ENCODE data around the gene ACOXL. TPM values are rescaled to one million over a fixed set of nuclear protein-coding genes. Genes with fewer than 3 reads are reported as not detected.

ACOXL gene
- total RNA-seq, 2 experiments from 2014 or later: not detected

- peaks cover 35% of the 10 kb centered on the region for H3K27me3 Mint-ChIP-seq
- H3K36me3 Mint-ChIP-seq: no peaks in the 10 kb centered on the region
- peaks cover 18% of the 10 kb centered on the region for H3K4me1 Mint-ChIP-seq
- DNase-seq: no peak
- no peaks in the 10 kb centered on the region for H3K9me3 Mint-ChIP-seq
- H3K4me3 Mint-ChIP-seq: no peak overlapping the region
- no peak overlapping the region for H3K27ac Mint-ChIP-seq
These were observed 78.0 kb downstream of the ACOXL start for GRCh38 chr2:110810404-110810803.

GRCh38 chr2:110812726-110813645 lies 80.6 kb downstream of the ACOXL start:
- DNase-seq: no peak
- Mint-ChIP-seq H3K27me3 (peaks cover 16% of the 10 kb centered on the region), H3K36me3 (no peaks in the 10 kb centered on the region), H3K4me1 (peaks cover 16% of the 10 kb centered on the region), H3K27ac (no peak overlapping the region), H3K9me3 (no peaks in the 10 kb centered on the region), H3K4me3 (no peak overlapping the region)

GRCh38 chr2:110813896-110814295 lies 81.5 kb downstream of the ACOXL start:
- Mint-ChIP-seq H3K4me3 (no peak overlapping the region), H3K36me3 (no peaks in the 10 kb centered on the region), H3K27ac (no peak overlapping the region), H3K9me3 (no peaks in the 10 kb centered on the region), H3K27me3 (peaks cover 12% of the 10 kb centered on the region), H3K4me1 (peaks cover 17% of the 10 kb centered on the region)
- DNase-seq: no peak

- H3K27ac Mint-ChIP-seq: no peak overlapping the region
- no peaks in the 10 kb centered on the region for H3K36me3 Mint-ChIP-seq
- DNase-seq: no peak
- peaks cover 26% of the 10 kb centered on the region for H3K4me1 Mint-ChIP-seq
- H3K9me3 Mint-ChIP-seq: no peaks in the 10 kb centered on the region
- H3K4me3 Mint-ChIP-seq: no peak overlapping the region
- peaks cover 4% of the 10 kb centered on the region for H3K27me3 Mint-ChIP-seq
These were observed 83.6 kb downstream of the ACOXL start for GRCh38 chr2:110815938-110816337.

- H3K4me3 Mint-ChIP-seq: no peak overlapping the region
- H3K9me3 Mint-ChIP-seq: no peaks in the 10 kb centered on the region
- no peaks in the 10 kb centered on the region for H3K36me3 Mint-ChIP-seq
- no peak for DNase-seq
- peaks cover 25% of the 10 kb centered on the region for H3K4me1 Mint-ChIP-seq
- H3K27ac Mint-ChIP-seq: no peak overlapping the region
- H3K27me3 Mint-ChIP-seq: peaks cover 7% of the 10 kb centered on the region
These were observed 84.3 kb downstream of the ACOXL start for GRCh38 chr2:110816404-110817365.

GRCh38 chr2:110818767-110819481 lies 86.6 kb downstream of the ACOXL start:
- Mint-ChIP-seq H3K27ac (no peak overlapping the region), H3K36me3 (no peaks in the 10 kb centered on the region), H3K4me3 (no peak overlapping the region), H3K9me3 (no peaks in the 10 kb centered on the region), H3K27me3 (peaks cover 7% of the 10 kb centered on the region), H3K4me1 (peaks cover 9% of the 10 kb centered on the region)
- DNase-seq: no peak

- Mint-ChIP-seq H3K9me3 (peaks cover 5% of the 10 kb centered on the region), H3K36me3 (peaks cover 4% of the 10 kb centered on the region), H3K4me3 (no peak overlapping the region), H3K27me3 (peaks cover 7% of the 10 kb centered on the region), H3K27ac (no peak overlapping the region), H3K4me1 (peaks cover 9% of the 10 kb centered on the region)
- no peak for DNase-seq
These were observed 87.3 kb downstream of the ACOXL start for GRCh38 chr2:110819711-110820110.

GRCh38 chr2:110820128-110820527 lies 87.8 kb downstream of the ACOXL start:
- H3K27ac Mint-ChIP-seq: no peak overlapping the region
- no peak for DNase-seq
- peaks cover 4% of the 10 kb centered on the region for H3K36me3 Mint-ChIP-seq
- peaks cover 9% of the 10 kb centered on the region for H3K9me3 Mint-ChIP-seq
- H3K27me3 Mint-ChIP-seq: peaks cover 7% of the 10 kb centered on the region
- peaks cover 9% of the 10 kb centered on the region for H3K4me1 Mint-ChIP-seq
- no peak overlapping the region for H3K4me3 Mint-ChIP-seq

- Mint-ChIP-seq H3K27ac (no peak overlapping the region), H3K36me3 (peaks cover 6% of the 10 kb centered on the region), H3K4me3 (no peak overlapping the region), H3K27me3 (peaks cover 7% of the 10 kb centered on the region), H3K9me3 (peaks cover 12% of the 10 kb centered on the region), H3K4me1 (peaks cover 18% of the 10 kb centered on the region)
- DNase-seq: no peak
These were observed 90.8 kb downstream of the ACOXL start for GRCh38 chr2:110823165-110823564.

- Mint-ChIP-seq H3K27me3 (no peaks in the 10 kb centered on the region), H3K4me1 (peaks cover 10% of the 10 kb centered on the region), H3K36me3 (peaks cover 6% of the 10 kb centered on the region), H3K4me3 (no peak overlapping the region), H3K27ac (no peak overlapping the region), H3K9me3 (peaks cover 12% of the 10 kb centered on the region)
- DNase-seq: no peak
These were observed 95.1 kb downstream of the ACOXL start for GRCh38 chr2:110827511-110827910.

- DNase-seq: no peak
- Mint-ChIP-seq H3K9me3 (peaks cover 12% of the 10 kb centered on the region), H3K27me3 (no peaks in the 10 kb centered on the region), H3K27ac (no peak overlapping the region), H3K4me3 (no peak overlapping the region), H3K36me3 (peaks cover 6% of the 10 kb centered on the region), H3K4me1 (peaks cover 17% of the 10 kb centered on the region)
These were observed 96.0 kb downstream of the ACOXL start for GRCh38 chr2:110828330-110828729.

GRCh38 chr2:110829413-110830146 lies 97.2 kb downstream of the ACOXL start:
- H3K27me3 Mint-ChIP-seq: peaks cover 5% of the 10 kb centered on the region
- H3K4me1 Mint-ChIP-seq: peaks cover 27% of the 10 kb centered on the region
- peaks cover 7% of the 10 kb centered on the region for H3K9me3 Mint-ChIP-seq
- DNase-seq: no peak
- no peak overlapping the region for H3K4me3 Mint-ChIP-seq
- H3K36me3 Mint-ChIP-seq: peaks cover 4% of the 10 kb centered on the region
- H3K27ac Mint-ChIP-seq: no peak overlapping the region

GRCh38 chr2:110832740-110833139 lies 100.4 kb downstream of the ACOXL start:
- H3K27me3 Mint-ChIP-seq: peaks cover 5% of the 10 kb centered on the region
- no peaks in the 10 kb centered on the region for H3K9me3 Mint-ChIP-seq
- peaks cover 21% of the 10 kb centered on the region for H3K4me1 Mint-ChIP-seq
- DNase-seq: no peak
- H3K4me3 Mint-ChIP-seq: no peak overlapping the region
- H3K27ac Mint-ChIP-seq: no peak overlapping the region
- H3K36me3 Mint-ChIP-seq: no peaks in the 10 kb centered on the region

- DNase-seq: no peak
- peaks cover 5% of the 10 kb centered on the region for H3K27me3 Mint-ChIP-seq
- no peaks in the 10 kb centered on the region for H3K36me3 Mint-ChIP-seq
- H3K4me3 Mint-ChIP-seq: no peak overlapping the region
- no peak overlapping the region for H3K27ac Mint-ChIP-seq
- peaks cover 27% of the 10 kb centered on the region for H3K4me1 Mint-ChIP-seq
- H3K9me3 Mint-ChIP-seq: no peaks in the 10 kb centered on the region
These were observed 101.9 kb downstream of the ACOXL start for GRCh38 chr2:110834134-110834827.

Measured in activated naive CD8-positive, alpha-beta T cell treated with anti-CD3 and anti-CD28 coated beads for 36 hours (primary cell).